SJCRH30 (cell line): ENCODE measurements around the gene NAMPT. TPM values are rescaled to one million over a fixed set of nuclear protein-coding genes. Genes with fewer than 3 reads are reported as not detected.

Experiments used
- DNase-seq, 2 experiments: peaks; one replicate each; pipeline ENCODE4 v3.0.0-alpha.2; 2015 to 2020
- H3K27ac ChIP-seq: fragments of 250-450 bp; sonication (Bioruptor Pico); 2 replicates; pipeline ENCODE4 v1.5.1; 2020; ENCODE audit warnings: mild to moderate bottlenecking, moderate library complexity
- H3K27me3 ChIP-seq: fragments of 250-450 bp; sonication (Bioruptor Pico); 2 replicates; pipeline ENCODE4 v1.5.1; 2020; ENCODE audit warnings: mild to moderate bottlenecking, moderate library complexity
- H3K36me3 ChIP-seq: fragments of 250-450 bp; sonication (Bioruptor Pico); 2 replicates; pipeline ENCODE4 v1.5.1; 2020; ENCODE audit warnings: mild to moderate bottlenecking, moderate library complexity
- H3K4me1 ChIP-seq: fragments of 250-450 bp; sonication (Bioruptor Pico); 2 replicates; pipeline ENCODE4 v1.5.1; 2020; ENCODE audit warnings: mild to moderate bottlenecking, moderate library complexity
- H3K4me3 ChIP-seq: fragments of 250-450 bp; sonication (Bioruptor Pico); 2 replicates; pipeline ENCODE4 v1.5.1; 2020; ENCODE audit warnings: mild to moderate bottlenecking, moderate library complexity
- H3K9me3 ChIP-seq: fragments of 250-450 bp; sonication (Bioruptor Pico); replicated peaks from 2 replicates; pipeline ENCODE4 v1.5.1; 2020; ENCODE audit warnings: mild to moderate bottlenecking, moderate library complexity
- total RNA-seq: library from RNA; depleted of rRNA; stranded (reverse); fragments of >200 nt; shearing (Covaris generic); gene quantifications from 2 replicates; pipeline ENCODE4 v1.2.3, GENCODE V29; 2014

Gene NAMPT
- total RNA-seq, 1 experiment from 2014 or later, result 36.2 TPM

GRCh38 chr7:106246902-106247711, 37.7 kb downstream of the NAMPT start:
- no peak overlapping the region for H3K27ac ChIP-seq
- no peaks in the 10 kb centered on the region for H3K4me1 ChIP-seq

GRCh38 chr7:106243893-106244292, 40.9 kb downstream of the NAMPT start:
- no peaks in the 10 kb centered on the region for H3K27me3 ChIP-seq
- no peak overlapping the region for H3K4me3 ChIP-seq
- no peaks in the 10 kb centered on the region; the same call in 1 of the 2 replicates for H3K9me3 ChIP-seq
- peaks cover 5% of the 10 kb centered on the region; the same call in 1 of the 2 replicates for H3K36me3 ChIP-seq
- H3K27ac ChIP-seq, result no peak overlapping the region
- no peak for DNase-seq
- H3K4me1 ChIP-seq, result no peaks in the 10 kb centered on the region

More at GRCh38 chr7:106246902-106247711, 37.7 kb downstream of the NAMPT start:
- DNase-seq, result no peak
- Histone ChIP-seq H3K4me3 (no peak overlapping the region), H3K36me3 (peaks cover 14% of the 10 kb centered on the region), H3K27me3 (no peaks in the 10 kb centered on the region), H3K9me3 (no peaks in the 10 kb centered on the region; the same call in 1 of the 2 replicates)

- no peaks in the 10 kb centered on the region; the same call in 1 of the 2 replicates for H3K9me3 ChIP-seq
- H3K27ac ChIP-seq, result no peak overlapping the region
- H3K27me3 ChIP-seq, result no peaks in the 10 kb centered on the region
- no peak for DNase-seq
- H3K4me1 ChIP-seq, result no peaks in the 10 kb centered on the region
- H3K4me3 ChIP-seq, result no peak overlapping the region
- H3K36me3 ChIP-seq, result no peaks in the 10 kb centered on the region
Measured at GRCh38 chr7:106239406-106239805, 45.4 kb downstream of the NAMPT start.

- H3K36me3 ChIP-seq, result no peaks in the 10 kb centered on the region
- no peaks in the 10 kb centered on the region for H3K4me1 ChIP-seq
- H3K27ac ChIP-seq, result no peak overlapping the region
- H3K9me3 ChIP-seq, result no peaks in the 10 kb centered on the region
- no peak overlapping the region for H3K4me3 ChIP-seq
- no peaks in the 10 kb centered on the region for H3K27me3 ChIP-seq
- DNase-seq, result no peak
Measured at GRCh38 chr7:106238830-106239229, 46.0 kb downstream of the NAMPT start.

- Histone ChIP-seq H3K27ac (no peak overlapping the region), H3K4me1 (no peaks in the 10 kb centered on the region), H3K4me3 (no peak overlapping the region), H3K9me3 (no peaks in the 10 kb centered on the region), H3K27me3 (no peaks in the 10 kb centered on the region), H3K36me3 (no peaks in the 10 kb centered on the region)
- DNase-seq, result no peak
Measured at GRCh38 chr7:106236065-106236464, 48.7 kb downstream of the NAMPT start.

GRCh38 chr7:106234425-106234824, 50.4 kb downstream of the NAMPT start:
- Histone ChIP-seq H3K27ac (no peak overlapping the region), H3K36me3 (no peaks in the 10 kb centered on the region), H3K4me1 (no peaks in the 10 kb centered on the region), H3K27me3 (no peaks in the 10 kb centered on the region), H3K4me3 (no peak overlapping the region), H3K9me3 (no peaks in the 10 kb centered on the region)
- no peak for DNase-seq

GRCh38 chr7:106231856-106232490, 52.8 kb downstream of the NAMPT start:
- no peaks in the 10 kb centered on the region for H3K4me1 ChIP-seq
- DNase-seq, result no peak
- H3K9me3 ChIP-seq, result no peaks in the 10 kb centered on the region
- H3K27me3 ChIP-seq, result no peaks in the 10 kb centered on the region
- H3K4me3 ChIP-seq, result no peak overlapping the region
- no peaks in the 10 kb centered on the region for H3K36me3 ChIP-seq
- H3K27ac ChIP-seq, result no peak overlapping the region

GRCh38 chr7:106225856-106226255, 58.9 kb downstream of the NAMPT start:
- no peak for DNase-seq
- Histone ChIP-seq H3K9me3 (no peaks in the 10 kb centered on the region), H3K4me1 (no peaks in the 10 kb centered on the region), H3K27me3 (peaks cover 8% of the 10 kb centered on the region; the same call in 1 of the 2 replicates), H3K36me3 (no peaks in the 10 kb centered on the region), H3K27ac (no peak overlapping the region), H3K4me3 (no peak overlapping the region)

- no peak overlapping the region for H3K27ac ChIP-seq
- DNase-seq, result no peak
- H3K4me1 ChIP-seq, result no peaks in the 10 kb centered on the region
- no peak overlapping the region for H3K4me3 ChIP-seq
- peaks cover 8% of the 10 kb centered on the region; the same call in 1 of the 2 replicates for H3K27me3 ChIP-seq
- H3K36me3 ChIP-seq, result no peaks in the 10 kb centered on the region
- no peaks in the 10 kb centered on the region for H3K9me3 ChIP-seq
Measured at GRCh38 chr7:106224797-106225196, 60.0 kb downstream of the NAMPT start.

- DNase-seq, result no peak
- Histone ChIP-seq H3K4me3 (no peak overlapping the region), H3K27ac (no peak overlapping the region), H3K9me3 (no peaks in the 10 kb centered on the region), H3K36me3 (no peaks in the 10 kb centered on the region), H3K27me3 (peaks cover 8% of the 10 kb centered on the region; the same call in 1 of the 2 replicates), H3K4me1 (no peaks in the 10 kb centered on the region)
Measured at GRCh38 chr7:106223156-106223555, 61.6 kb downstream of the NAMPT start.

- no peak overlapping the region for H3K4me3 ChIP-seq
- H3K27me3 ChIP-seq, result peaks cover 8% of the 10 kb centered on the region; the same call in 1 of the 2 replicates
- no peaks in the 10 kb centered on the region; the same call in 1 of the 2 replicates for H3K4me1 ChIP-seq
- no peaks in the 10 kb centered on the region for H3K36me3 ChIP-seq
- H3K9me3 ChIP-seq, result no peaks in the 10 kb centered on the region
- no peak for DNase-seq
- no peak overlapping the region for H3K27ac ChIP-seq
Measured at GRCh38 chr7:106222545-106222944, 62.2 kb downstream of the NAMPT start.

- H3K4me3 ChIP-seq, result no peak overlapping the region
- H3K36me3 ChIP-seq, result no peaks in the 10 kb centered on the region
- H3K4me1 ChIP-seq, result peaks cover 11% of the 10 kb centered on the region
- DNase-seq, result no peak
- H3K27me3 ChIP-seq, result peaks cover 8% of the 10 kb centered on the region; the same call in 1 of the 2 replicates
- H3K27ac ChIP-seq, result no peak overlapping the region
- no peaks in the 10 kb centered on the region for H3K9me3 ChIP-seq
Measured at GRCh38 chr7:106220307-106220706, 64.5 kb downstream of the NAMPT start.

GRCh38 chr7:106219170-106219569, 65.6 kb downstream of the NAMPT start:
- H3K4me3 ChIP-seq, result no peak overlapping the region
- no peak overlapping the region for H3K27ac ChIP-seq
- H3K27me3 ChIP-seq, result peaks cover 8% of the 10 kb centered on the region; the same call in 1 of the 2 replicates
- peaks cover 11% of the 10 kb centered on the region for H3K4me1 ChIP-seq
- H3K36me3 ChIP-seq, result no peaks in the 10 kb centered on the region
- H3K9me3 ChIP-seq, result no peaks in the 10 kb centered on the region
- no peak for DNase-seq

GRCh38 chr7:106218546-106218945, 66.2 kb downstream of the NAMPT start:
- no peak for DNase-seq
- Histone ChIP-seq H3K4me1 (peaks cover 11% of the 10 kb centered on the region), H3K27me3 (peaks cover 8% of the 10 kb centered on the region; the same call in 1 of the 2 replicates), H3K36me3 (no peaks in the 10 kb centered on the region), H3K27ac (no peak overlapping the region), H3K9me3 (no peaks in the 10 kb centered on the region), H3K4me3 (no peak overlapping the region)

- peak; percentile 24 to 45 for DNase-seq
- Histone ChIP-seq H3K9me3 (no peaks in the 10 kb centered on the region), H3K4me1 (peaks cover 11% of the 10 kb centered on the region), H3K27ac (peak overlapping the region; percentile 7; the same call in 1 of the 2 replicates), H3K4me3 (peak overlapping the region; percentile 0), H3K27me3 (no peaks in the 10 kb centered on the region), H3K36me3 (no peaks in the 10 kb centered on the region)
Measured at GRCh38 chr7:106216923-106217542, 67.8 kb downstream of the NAMPT start.
